Thyroid gland (tissue), 4 donors: ENCODE measurements around the gene XG.

Source experiments
- CTCF ChIP-seq, 6 experiments: fragments of 200-600 bp in 3 of 6; fragments of 450-650 bp in 3 of 6; sonication (generic) in 3 of 6; IDR thresholded peaks; one replicate each; pipeline ENCODE4 v1.5.1; 2016 to 2019; ENCODE audit warnings: antibody characterized with exemption in 6 of 6, mild to moderate bottlenecking in 2 of 6, inconsistent platforms in 1 of 6, moderate library complexity in 1 of 6
- POLR2A ChIP-seq, 2 donors: fragments of 450-650 bp; IDR thresholded peaks; one replicate each; pipeline ENCODE4 v1.6.1; 2017; ENCODE audit warnings: antibody characterized with exemption in 2 of 2, mild to moderate bottlenecking in 2 of 2, moderate library complexity in 1 of 2

- TF ChIP-seq CTCF (IDR thresholded peaks at IDR 0.05) = no peak
- no peak for TF ChIP-seq POLR2A (IDR thresholded peaks at IDR 0.05)
Measured at GRCh38 chrX:2794336-2794735, 42.5 kb downstream of the XG start.
